HFF-Myc (cell line): ENCODE measurements around the gene MYT1.

ENCODE experiments used
- DNase-seq: peaks from one replicate; pipeline ENCODE4 v3.0.0-alpha.2; 2011; ENCODE audit warnings: low read depth; ENCODE audit errors: extremely low read depth
- H3K4me3 ChIP-seq: replicated peaks from 2 replicates; pipeline ENCODE4 v1.5.1; 2011; ENCODE audit warnings: low read depth, mild to moderate bottlenecking, control low read depth, low read length
- TF ChIP-seq, protein P1 (sequence below): IDR thresholded peaks from 2 replicates; pipeline ENCODE4 v1.5.1; 2012; ENCODE audit warnings: mild to moderate bottlenecking, low read depth, low read length, control low read depth; ENCODE audit errors: missing control alignments

The MYT1 gene

DNA sequence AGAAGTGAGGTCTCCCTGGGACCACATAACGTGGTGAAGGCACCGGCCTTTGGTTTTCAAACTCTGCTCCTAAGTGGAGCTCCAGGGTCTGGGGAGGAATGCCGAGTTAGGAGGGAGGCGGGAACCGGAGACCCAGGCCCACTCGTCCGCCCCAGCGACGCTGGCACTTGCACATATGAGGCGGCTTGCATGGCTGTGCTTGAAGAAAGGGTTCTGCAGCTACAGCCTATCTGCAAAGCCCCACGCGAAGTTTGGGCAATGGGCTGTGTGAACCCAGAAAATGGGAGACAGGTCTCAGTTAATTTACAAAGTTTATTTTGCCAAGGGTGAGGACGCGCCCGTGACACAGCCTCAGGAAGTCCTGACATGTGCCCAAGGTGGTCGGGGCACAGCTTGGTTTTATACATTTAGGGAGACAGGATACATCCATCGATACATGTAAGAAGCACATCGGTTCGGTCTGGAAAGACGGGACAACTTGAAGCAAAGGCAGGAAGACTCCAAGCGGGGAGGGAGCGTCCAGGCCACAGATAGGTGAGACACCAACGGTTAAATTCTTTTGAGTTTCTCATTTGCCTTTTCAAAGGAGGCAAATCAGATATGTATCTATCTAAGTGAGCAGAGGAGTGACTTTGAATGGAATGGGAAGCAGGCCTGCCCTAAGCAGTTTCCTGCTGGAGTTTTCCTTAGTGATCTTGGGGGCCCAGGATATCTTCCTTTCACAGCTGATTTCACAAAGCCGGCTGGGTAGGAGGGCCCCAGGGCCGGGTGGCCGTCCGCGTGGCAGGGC is 90.5 kb downstream of the MYT1 start:
- DNase-seq, result no peak
- H3K4me3 ChIP-seq, result peak overlapping the region; percentile 87
- TF ChIP-seq, protein P1, sequence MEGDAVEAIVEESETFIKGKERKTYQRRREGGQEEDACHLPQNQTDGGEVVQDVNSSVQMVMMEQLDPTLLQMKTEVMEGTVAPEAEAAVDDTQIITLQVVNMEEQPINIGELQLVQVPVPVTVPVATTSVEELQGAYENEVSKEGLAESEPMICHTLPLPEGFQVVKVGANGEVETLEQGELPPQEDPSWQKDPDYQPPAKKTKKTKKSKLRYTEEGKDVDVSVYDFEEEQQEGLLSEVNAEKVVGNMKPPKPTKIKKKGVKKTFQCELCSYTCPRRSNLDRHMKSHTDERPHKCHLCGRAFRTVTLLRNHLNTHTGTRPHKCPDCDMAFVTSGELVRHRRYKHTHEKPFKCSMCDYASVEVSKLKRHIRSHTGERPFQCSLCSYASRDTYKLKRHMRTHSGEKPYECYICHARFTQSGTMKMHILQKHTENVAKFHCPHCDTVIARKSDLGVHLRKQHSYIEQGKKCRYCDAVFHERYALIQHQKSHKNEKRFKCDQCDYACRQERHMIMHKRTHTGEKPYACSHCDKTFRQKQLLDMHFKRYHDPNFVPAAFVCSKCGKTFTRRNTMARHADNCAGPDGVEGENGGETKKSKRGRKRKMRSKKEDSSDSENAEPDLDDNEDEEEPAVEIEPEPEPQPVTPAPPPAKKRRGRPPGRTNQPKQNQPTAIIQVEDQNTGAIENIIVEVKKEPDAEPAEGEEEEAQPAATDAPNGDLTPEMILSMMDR, result no peak

DNA sequence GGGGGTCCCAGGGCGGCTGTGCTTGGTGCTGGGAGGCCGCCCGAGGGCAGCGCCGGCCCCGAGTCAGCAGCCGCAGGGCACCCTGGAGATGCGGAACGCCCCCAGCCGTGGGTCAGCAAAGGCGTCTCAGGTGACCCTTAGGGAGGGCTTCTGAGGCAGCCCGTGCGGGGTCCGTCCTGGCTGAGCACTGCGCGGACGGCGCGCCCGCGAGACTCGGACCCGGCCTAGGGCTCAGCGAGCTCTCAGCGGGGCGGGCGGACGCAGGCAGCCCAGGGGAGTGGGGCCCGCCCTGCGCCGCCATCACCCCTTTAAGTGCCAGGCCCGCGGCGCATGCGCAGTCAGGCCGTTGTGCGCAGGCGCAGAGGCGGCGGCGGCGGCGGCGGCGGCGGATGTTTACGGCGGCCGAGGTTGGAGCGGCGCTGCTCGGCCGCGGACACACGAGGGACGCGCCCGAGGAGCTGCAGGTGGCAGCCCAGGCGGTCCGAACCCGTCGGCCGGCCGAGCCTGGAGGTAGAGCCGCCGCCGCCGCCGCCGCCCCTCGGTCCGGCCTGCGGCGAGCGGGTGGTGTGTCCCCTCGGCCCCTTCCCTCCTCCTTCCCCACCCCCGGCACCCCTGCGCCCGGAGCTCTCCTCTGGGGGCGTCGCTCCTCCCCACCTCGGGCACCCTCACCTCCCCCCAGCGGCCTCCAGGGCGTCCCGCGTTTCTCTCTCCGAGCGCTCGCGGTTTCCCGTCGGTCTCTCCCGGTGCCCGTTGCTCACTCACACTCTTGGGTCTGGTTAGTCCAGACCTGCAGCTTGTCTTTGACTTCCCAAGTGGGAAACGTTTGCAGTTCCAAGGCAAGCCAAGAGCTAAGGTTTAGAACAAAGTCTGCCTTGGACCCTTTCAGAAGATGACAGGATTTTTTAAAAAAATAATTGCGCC is 91.4 kb downstream of the MYT1 start, which contains the start of gene PCMTD2:
PCMTD2 (plus strand) TSS at position 388 of the 921 bp plus-strand sequence. CDS start 4,218 bp downstream, outside the sequence.
- DNase-seq, result peak; percentile 30
- TF ChIP-seq, protein P1, result no peak

DNA sequence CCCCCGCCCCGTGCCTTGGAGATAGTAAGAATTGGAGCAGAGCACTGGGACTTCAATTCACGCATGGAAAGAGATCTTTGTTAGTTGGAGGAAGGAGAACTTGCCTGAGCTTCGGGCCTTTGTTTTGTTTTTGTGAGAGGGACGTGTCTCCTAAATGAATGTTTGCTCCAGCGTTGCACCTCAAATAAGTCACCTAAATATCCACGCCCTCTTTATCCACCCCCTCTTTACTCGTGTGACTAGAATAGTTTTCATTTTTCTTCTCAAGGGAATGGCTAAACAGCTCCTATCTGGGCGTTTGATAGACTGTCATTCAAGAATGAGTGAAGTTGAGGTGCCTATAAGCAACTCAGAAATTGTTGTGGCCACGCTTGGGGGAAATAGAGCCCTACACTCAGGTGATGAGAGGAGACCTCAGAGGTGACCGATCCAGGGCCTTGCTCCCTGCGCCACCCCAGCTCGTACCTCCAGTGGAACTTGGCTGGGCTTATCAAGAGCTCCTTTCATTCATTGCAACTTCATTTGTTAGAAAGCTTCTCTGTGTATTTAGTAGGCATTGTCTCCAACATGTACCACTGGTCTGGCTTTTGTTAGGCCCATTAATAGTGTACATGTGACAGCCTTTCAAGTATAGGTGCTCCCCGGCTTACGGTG is 92.2 kb downstream of the MYT1 start:
- TF ChIP-seq, protein P1, result no peak

More for the DNA sequence above, 91.4 kb downstream of the MYT1 start, which contains the start of gene PCMTD2:
- peak within 1 kb of the TSS; percentile 87 for H3K4me3 ChIP-seq

GRCh38 chr20:64257107-64257757 is 93.0 kb downstream of the MYT1 start:
- H3K4me3 ChIP-seq, result peak overlapping the region; percentile 87
- TF ChIP-seq, protein P1, result no peak

More for the DNA sequence above, 92.2 kb downstream of the MYT1 start:
- DNase-seq, result no peak
- peak overlapping the region; percentile 87 for H3K4me3 ChIP-seq

GRCh38 chr20:64258071-64258823 is 94.0 kb downstream of the MYT1 start:
- no peak for DNase-seq
- H3K4me3 ChIP-seq, result no peak overlapping the region
- TF ChIP-seq, protein P1, result no peak

More at GRCh38 chr20:64257107-64257757, 93.0 kb downstream of the MYT1 start:
- no peak for DNase-seq
